ENCODE measurements around the gene FOXF1.

FOXF1 gene

DNA sequence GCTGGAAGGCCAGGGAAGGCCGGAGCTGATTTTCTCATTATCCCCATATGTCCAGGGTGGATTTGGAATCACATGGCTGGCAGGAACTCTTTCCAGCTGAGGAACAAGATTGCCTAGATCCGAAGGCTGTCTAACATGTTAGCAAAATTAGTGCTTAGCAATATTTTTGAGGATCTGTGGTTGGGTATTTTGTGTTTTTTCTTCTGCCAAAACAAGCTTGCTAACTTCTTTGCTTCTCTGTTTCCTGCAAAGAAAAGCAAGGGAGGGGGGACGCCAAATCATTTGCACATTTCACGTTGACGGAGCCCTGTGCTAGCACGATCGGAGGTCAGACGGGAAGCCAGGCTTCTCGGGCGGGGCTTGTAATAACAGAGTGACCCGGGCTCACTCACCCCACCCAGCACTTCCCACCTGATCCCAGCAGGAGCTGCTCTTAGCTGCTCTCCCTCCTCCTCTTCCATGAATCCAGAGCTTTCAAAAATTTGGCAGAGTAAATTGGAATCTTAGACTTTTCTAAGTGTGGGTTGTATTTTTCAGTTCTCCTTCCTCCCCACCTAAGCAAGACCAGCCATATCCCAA lies 33.3 kb upstream of the FOXF1 start:
- Histone ChIP-seq H3K4me1 (ENCODE audit: control insufficient read depth, insufficient read depth, low read length, poor library complexity, severe bottlenecking) (peaks cover 5% of the 10 kb centered on the region), H3K9me3 (ENCODE audit: control insufficient read depth, low read length) (no peaks in the 10 kb centered on the region), H3K27ac (ENCODE audit: low read depth, low read length, severe bottlenecking) (no peak overlapping the region), H3K36me3 (ENCODE audit: control insufficient read depth, insufficient read depth, low read length) (no peaks in the 10 kb centered on the region), H3K4me3 (ENCODE audit: extremely low read depth, insufficient read depth, low read length, poor library complexity, severe bottlenecking) (no peak overlapping the region)
- 66 to 75% methylated on average over 4 to 10 of the region's 11 CpGs for WGBS, 2 experiments (ENCODE audit: insufficient coverage in 2 of 2)

DNA sequence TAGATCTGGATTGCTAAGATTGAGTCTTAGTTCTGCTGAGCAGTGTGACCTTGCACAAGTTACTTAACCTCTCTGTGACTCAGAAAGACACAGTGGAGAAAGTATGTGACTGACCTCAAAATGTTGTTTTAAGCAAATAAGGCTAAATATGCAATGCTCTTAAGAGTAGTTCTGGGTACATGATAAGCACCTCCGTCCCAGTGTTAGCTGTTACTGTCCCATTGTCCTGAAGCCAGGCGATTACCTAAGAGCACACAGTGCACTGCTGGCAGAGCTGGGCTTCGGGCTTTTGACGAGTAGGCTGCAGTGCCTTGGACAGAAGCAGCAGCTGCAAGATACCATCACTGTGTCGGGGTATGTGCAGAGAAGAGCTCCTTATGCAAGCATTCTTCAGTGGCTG lies 32.7 kb upstream of the FOXF1 start:
- WGBS, 2 experiments (ENCODE audit: insufficient coverage in 2 of 2), result 89 to 90% methylated on average over 5 of the region's 5 CpGs
- no peak overlapping the region for H3K27ac ChIP-seq (ENCODE audit: low read depth, low read length, severe bottlenecking)
- no peak overlapping the region for H3K4me3 ChIP-seq (ENCODE audit: extremely low read depth, insufficient read depth, low read length, poor library complexity, severe bottlenecking)
- H3K36me3 ChIP-seq (ENCODE audit: control insufficient read depth, insufficient read depth, low read length), result no peaks in the 10 kb centered on the region
- no peaks in the 10 kb centered on the region for H3K9me3 ChIP-seq (ENCODE audit: control insufficient read depth, low read length)
- H3K4me1 ChIP-seq (ENCODE audit: control insufficient read depth, insufficient read depth, low read length, poor library complexity, severe bottlenecking), result peaks cover 5% of the 10 kb centered on the region

DNA sequence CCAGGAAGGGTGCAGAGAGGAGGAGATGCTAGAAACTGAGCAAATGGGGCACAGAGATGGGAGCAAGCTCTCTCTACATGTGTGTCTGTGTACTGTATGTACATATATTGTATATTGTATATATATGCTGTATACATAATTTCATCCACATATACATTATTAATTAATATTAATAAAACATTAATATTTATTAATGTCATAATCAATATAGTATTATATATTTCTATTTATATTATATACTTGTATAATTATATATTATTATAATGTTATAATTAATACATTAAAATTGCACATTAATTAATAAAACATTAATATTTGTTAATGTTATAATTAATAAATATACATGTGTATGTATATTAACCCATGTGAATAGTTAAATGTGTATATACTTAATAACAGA lies 31.5 kb upstream of the FOXF1 start:
- Histone ChIP-seq H3K9me3 (ENCODE audit: control insufficient read depth, low read length) (peaks cover 3% of the 10 kb centered on the region), H3K36me3 (ENCODE audit: control insufficient read depth, insufficient read depth, low read length) (no peaks in the 10 kb centered on the region), H3K4me1 (ENCODE audit: control insufficient read depth, insufficient read depth, low read length, poor library complexity, severe bottlenecking) (peaks cover 5% of the 10 kb centered on the region), H3K27ac (ENCODE audit: low read depth, low read length, severe bottlenecking) (no peak overlapping the region), H3K4me3 (ENCODE audit: extremely low read depth, insufficient read depth, low read length, poor library complexity, severe bottlenecking) (no peak overlapping the region)

DNA sequence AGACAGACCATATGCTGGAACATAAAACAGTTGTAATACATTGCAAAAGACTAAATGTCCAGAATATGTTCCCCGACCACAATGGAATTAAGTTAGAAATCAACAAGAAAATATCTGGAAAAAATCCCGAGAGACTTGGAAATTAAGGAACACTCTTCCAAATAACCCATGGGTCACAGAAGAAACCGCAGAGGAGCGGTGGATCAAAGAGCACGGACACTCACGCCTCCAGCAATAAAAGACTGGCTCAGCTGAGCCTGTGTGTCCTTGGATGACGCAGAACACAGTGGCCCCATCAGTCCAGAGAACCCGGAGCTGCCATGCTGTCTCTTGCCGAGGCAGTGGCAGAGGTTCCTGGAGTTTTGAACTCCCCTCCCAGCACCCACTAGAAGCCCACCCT lies 30.9 kb upstream of the FOXF1 start:
- Histone ChIP-seq H3K36me3 (ENCODE audit: control insufficient read depth, insufficient read depth, low read length) (no peaks in the 10 kb centered on the region), H3K27ac (ENCODE audit: low read depth, low read length, severe bottlenecking) (no peak overlapping the region), H3K9me3 (ENCODE audit: control insufficient read depth, low read length) (peaks cover 9% of the 10 kb centered on the region), H3K4me1 (ENCODE audit: control insufficient read depth, insufficient read depth, low read length, poor library complexity, severe bottlenecking) (peaks cover 5% of the 10 kb centered on the region), H3K4me3 (ENCODE audit: extremely low read depth, insufficient read depth, low read length, poor library complexity, severe bottlenecking) (no peak overlapping the region)
- 93 to 98% methylated on average over 5 to 8 of the region's 9 CpGs for WGBS, 2 experiments (ENCODE audit: insufficient coverage in 2 of 2)

DNA sequence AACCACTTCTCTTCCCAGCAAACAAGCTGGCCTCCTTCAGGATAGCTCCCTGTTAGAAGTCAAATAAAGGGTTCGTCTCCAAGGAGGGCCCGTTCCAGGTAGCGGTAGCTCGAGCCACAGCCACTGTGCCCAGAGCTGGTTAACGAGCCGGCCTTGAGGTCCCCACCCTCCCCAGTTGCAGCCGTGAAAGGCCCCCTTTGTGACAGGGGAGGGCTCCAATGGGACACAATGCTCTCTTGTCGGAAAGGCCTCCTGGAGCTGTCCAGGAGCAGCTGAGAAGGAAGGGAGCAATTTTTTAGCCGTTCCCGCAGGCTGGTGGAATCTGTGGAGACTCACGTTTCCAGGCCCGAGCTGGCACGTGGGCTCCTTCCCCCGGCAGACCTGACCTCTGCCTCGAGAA lies 29.9 kb upstream of the FOXF1 start:
- no peak overlapping the region for H3K27ac ChIP-seq (ENCODE audit: low read depth, low read length, severe bottlenecking)
- H3K9me3 ChIP-seq (ENCODE audit: control insufficient read depth, low read length), result peaks cover 12% of the 10 kb centered on the region
- H3K36me3 ChIP-seq (ENCODE audit: control insufficient read depth, insufficient read depth, low read length), result no peaks in the 10 kb centered on the region
- no peak overlapping the region for H3K4me3 ChIP-seq (ENCODE audit: extremely low read depth, insufficient read depth, low read length, poor library complexity, severe bottlenecking)
- H3K4me1 ChIP-seq (ENCODE audit: control insufficient read depth, insufficient read depth, low read length, poor library complexity, severe bottlenecking), result peaks cover 12% of the 10 kb centered on the region
- WGBS, 2 experiments (ENCODE audit: insufficient coverage in 2 of 2), result 76% methylated on average over 14 to 15 of the region's 15 CpGs

DNA sequence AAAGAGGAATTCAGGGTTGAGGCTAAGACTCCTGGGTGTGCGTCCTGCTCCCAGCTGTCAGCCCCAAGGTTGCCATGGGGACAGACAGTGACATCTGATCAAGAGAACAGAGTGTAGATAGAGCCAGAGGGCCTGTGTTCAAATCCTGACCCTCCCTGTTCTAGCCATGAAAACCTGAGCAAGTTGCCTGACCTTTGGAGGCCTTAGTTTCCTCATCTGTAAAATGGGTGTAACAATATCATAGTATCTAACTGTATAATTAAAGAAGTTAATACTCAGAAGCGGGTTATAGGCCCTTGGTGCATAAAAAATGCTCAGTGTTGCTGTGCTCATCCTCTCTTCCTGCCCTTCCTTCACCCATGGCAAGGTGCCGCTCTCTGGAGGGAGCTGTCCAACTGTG lies 28.7 kb upstream of the FOXF1 start:
- H3K4me1 ChIP-seq (ENCODE audit: control insufficient read depth, insufficient read depth, low read length, poor library complexity, severe bottlenecking), result peaks cover 14% of the 10 kb centered on the region
- no peaks in the 10 kb centered on the region for H3K36me3 ChIP-seq (ENCODE audit: control insufficient read depth, insufficient read depth, low read length)
- 79 to 89% methylated on average over 1 to 2 of the region's 3 CpGs for whole genome bisulfite sequencing, 2 experiments (ENCODE audit: insufficient coverage in 2 of 2)
- peaks cover 12% of the 10 kb centered on the region for H3K9me3 ChIP-seq (ENCODE audit: control insufficient read depth, low read length)
- no peak overlapping the region for H3K4me3 ChIP-seq (ENCODE audit: extremely low read depth, insufficient read depth, low read length, poor library complexity, severe bottlenecking)
- H3K27ac ChIP-seq (ENCODE audit: low read depth, low read length, severe bottlenecking), result no peak overlapping the region

DNA sequence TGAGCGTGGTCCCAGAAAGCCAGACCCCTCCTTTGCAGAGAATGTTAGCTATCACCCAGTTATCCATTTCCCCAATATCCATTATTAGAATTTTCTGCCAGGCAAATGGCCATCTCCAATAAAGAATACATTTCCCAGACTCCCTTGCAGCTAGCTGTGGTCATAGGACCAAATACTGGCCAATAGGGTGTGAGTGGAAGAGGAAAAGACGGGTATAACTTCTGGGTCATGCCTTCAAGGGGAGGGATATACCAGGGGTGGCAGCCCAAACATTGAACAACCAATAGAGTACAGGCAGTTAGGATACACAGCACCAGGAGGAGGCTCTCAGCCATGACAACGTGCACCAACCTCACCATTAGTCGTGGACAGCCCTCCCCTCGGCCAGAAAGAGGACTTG lies 26.1 kb upstream of the FOXF1 start:
- Histone ChIP-seq H3K9me3 (ENCODE audit: control insufficient read depth, low read length) (peaks cover 12% of the 10 kb centered on the region), H3K27ac (ENCODE audit: low read depth, low read length, severe bottlenecking) (no peak overlapping the region), H3K36me3 (ENCODE audit: control insufficient read depth, insufficient read depth, low read length) (peaks cover 3% of the 10 kb centered on the region), H3K4me1 (ENCODE audit: control insufficient read depth, insufficient read depth, low read length, poor library complexity, severe bottlenecking) (peaks cover 9% of the 10 kb centered on the region), H3K4me3 (ENCODE audit: extremely low read depth, insufficient read depth, low read length, poor library complexity, severe bottlenecking) (no peak overlapping the region)
- WGBS, 2 experiments (ENCODE audit: insufficient coverage in 2 of 2), result 89 to 95% methylated on average over 4 to 5 of the region's 5 CpGs

DNA sequence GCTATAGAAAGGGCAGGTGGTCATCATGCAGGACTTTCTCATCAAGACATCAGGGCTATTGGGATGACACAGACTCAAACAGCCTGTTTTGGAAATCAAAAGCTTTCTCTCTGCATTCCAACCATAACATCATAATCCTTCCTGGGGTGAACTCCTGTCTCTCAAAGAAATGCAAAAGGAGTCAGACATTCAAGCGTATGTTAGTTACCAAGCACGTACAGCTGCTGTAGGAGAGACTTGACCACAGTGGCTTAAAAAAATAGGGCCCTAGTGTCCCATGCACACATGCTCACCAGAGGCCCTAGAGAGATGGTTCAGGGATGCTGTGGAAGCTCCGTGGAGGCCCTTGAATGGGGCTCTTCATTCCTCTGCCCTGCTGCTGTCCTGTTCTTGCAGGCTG lies 24.6 kb upstream of the FOXF1 start:
- no peak overlapping the region for H3K4me3 ChIP-seq (ENCODE audit: extremely low read depth, insufficient read depth, low read length, poor library complexity, severe bottlenecking)
- peaks cover 12% of the 10 kb centered on the region for H3K9me3 ChIP-seq (ENCODE audit: control insufficient read depth, low read length)
- H3K4me1 ChIP-seq (ENCODE audit: control insufficient read depth, insufficient read depth, low read length, poor library complexity, severe bottlenecking), result peaks cover 9% of the 10 kb centered on the region
- H3K36me3 ChIP-seq (ENCODE audit: control insufficient read depth, insufficient read depth, low read length), result peaks cover 10% of the 10 kb centered on the region
- 51 to 68% methylated on average over 3 of the region's 3 CpGs for WGBS, 2 experiments (ENCODE audit: insufficient coverage in 2 of 2)
- H3K27ac ChIP-seq (ENCODE audit: low read depth, low read length, severe bottlenecking), result no peak overlapping the region

DNA sequence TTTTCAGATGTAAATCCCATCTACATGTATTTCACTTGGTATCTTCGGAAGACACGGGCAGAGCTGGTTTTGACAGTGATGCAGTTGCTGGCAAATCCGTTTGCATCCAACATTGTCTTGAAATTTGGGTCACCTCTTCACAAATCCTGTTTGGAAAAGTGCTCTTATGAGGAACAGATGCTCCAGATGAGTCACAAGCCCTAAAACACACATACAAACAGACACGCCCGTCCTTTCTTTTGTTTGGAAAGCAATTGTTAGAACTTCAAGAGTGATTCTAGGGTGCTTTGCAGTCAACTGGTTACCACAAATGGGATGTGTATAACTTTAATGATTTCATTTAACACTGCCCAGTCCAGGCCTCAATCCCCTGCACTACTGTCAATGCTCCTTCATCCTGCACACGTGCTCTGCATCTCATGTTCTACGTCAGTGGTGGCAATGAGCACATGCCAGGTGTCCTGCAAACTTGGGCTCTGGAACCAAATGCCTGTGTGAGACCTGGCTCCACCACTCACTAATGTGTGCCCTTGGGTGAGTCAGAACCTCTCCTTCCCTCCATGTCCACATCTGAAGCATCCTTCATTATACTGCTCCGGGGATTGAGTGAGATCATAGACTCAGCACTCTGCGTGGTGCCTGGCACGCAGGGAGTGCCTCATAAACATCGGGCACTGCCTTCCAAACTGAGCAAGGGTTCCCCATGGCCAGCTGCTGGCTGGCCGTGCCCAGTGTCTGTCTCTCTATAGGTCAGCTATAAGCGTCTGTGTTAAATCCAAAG lies 19.3 kb upstream of the FOXF1 start:
- peak overlapping the region; percentile 16 for H3K27ac ChIP-seq (ENCODE audit: low read depth, low read length, severe bottlenecking)
- H3K36me3 ChIP-seq (ENCODE audit: control insufficient read depth, insufficient read depth, low read length), result peaks cover 10% of the 10 kb centered on the region
- no peak overlapping the region for H3K4me3 ChIP-seq (ENCODE audit: extremely low read depth, insufficient read depth, low read length, poor library complexity, severe bottlenecking)
- no peaks in the 10 kb centered on the region for H3K9me3 ChIP-seq (ENCODE audit: control insufficient read depth, low read length)
- 78 to 79% methylated on average over 10 to 11 of the region's 13 CpGs for WGBS, 2 experiments (ENCODE audit: insufficient coverage in 2 of 2)
- H3K4me1 ChIP-seq (ENCODE audit: control insufficient read depth, insufficient read depth, low read length, poor library complexity, severe bottlenecking), result peaks cover 29% of the 10 kb centered on the region

DNA sequence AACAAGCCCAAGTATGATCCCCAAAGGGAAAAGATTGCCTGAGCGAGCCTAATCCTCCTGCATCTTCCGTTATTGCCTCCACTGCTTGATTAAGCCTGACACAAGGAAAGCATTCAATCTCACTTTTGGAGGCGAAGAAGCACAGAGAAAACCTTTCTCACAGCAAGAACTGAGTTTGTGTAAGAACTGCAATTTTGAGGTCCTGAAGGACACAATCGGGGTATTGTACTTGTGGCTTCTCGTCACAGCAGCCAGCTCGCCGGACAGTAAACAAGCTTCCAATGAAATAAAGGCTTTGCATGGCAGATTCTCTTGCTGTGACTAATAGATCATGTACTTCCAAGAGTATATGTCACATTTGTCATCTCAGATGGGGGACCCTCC lies 18.7 kb upstream of the FOXF1 start:
- Histone ChIP-seq H3K36me3 (ENCODE audit: control insufficient read depth, insufficient read depth, low read length) (peaks cover 10% of the 10 kb centered on the region), H3K4me1 (ENCODE audit: control insufficient read depth, insufficient read depth, low read length, poor library complexity, severe bottlenecking) (peaks cover 32% of the 10 kb centered on the region), H3K4me3 (ENCODE audit: extremely low read depth, insufficient read depth, low read length, poor library complexity, severe bottlenecking) (no peak overlapping the region), H3K9me3 (ENCODE audit: control insufficient read depth, low read length) (no peaks in the 10 kb centered on the region), H3K27ac (ENCODE audit: low read depth, low read length, severe bottlenecking) (peak overlapping the region; percentile 16)
- whole genome bisulfite sequencing, 2 experiments (ENCODE audit: insufficient coverage in 2 of 2), result 81 to 82% methylated on average over 6 to 7 of the region's 7 CpGs

DNA sequence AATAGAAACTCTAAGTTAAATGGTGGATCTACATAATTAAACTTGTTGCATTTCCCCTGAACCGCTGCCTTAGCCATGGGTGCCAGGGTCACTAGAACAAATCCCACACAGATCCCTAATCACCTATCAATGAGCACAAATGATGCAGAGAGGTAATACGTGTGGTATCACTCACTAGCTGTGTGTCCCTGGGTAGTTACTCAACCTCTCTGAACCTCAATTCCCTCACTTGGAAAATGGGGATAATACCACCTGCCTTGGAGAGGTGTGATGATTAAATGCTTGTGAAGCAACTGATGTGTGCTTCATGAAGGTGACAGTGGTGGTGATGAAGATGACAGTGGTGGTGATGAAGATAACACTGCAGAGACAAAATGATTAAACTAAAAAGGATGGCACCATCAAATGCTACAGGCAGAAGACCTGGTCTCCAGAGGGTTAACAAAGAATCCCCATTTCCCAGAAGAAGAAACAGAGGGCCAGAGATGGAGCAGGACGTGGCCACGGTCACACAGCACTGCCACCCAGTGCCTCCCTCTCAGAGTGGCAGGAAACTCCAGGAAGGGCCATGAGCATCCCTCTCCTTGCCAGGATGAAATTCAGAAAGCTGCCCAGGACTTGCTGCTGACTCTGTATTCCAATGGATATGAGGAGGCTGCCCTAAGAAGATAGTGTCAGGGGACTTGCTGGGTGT lies 17.9 kb upstream of the FOXF1 start:
- H3K27ac ChIP-seq (ENCODE audit: low read depth, low read length, severe bottlenecking), result no peak overlapping the region
- WGBS, 2 experiments (ENCODE audit: insufficient coverage in 2 of 2), result 56 to 67% methylated on average over 2 to 3 of the region's 4 CpGs

More for the DNA sequence above, 17.9 kb upstream of the FOXF1 start:
- Histone ChIP-seq H3K36me3 (ENCODE audit: control insufficient read depth, insufficient read depth, low read length) (peaks cover 10% of the 10 kb centered on the region), H3K4me1 (ENCODE audit: control insufficient read depth, insufficient read depth, low read length, poor library complexity, severe bottlenecking) (peaks cover 37% of the 10 kb centered on the region), H3K9me3 (ENCODE audit: control insufficient read depth, low read length) (no peaks in the 10 kb centered on the region), H3K4me3 (ENCODE audit: extremely low read depth, insufficient read depth, low read length, poor library complexity, severe bottlenecking) (no peak overlapping the region)
